HUES48 (cell line): Measurements from ENCODE around the gene BRMS1L.

ENCODE experiments used
- H3K27ac ChIP-seq: one replicate; pipeline ENCODE4 v1.7.0; 2013; ENCODE audit warnings: low read depth, low read length, inconsistent platforms
- H3K27me3 ChIP-seq: 2 replicates; pipeline ENCODE4 v1.6.1; 2013; ENCODE audit warnings: mild to moderate bottlenecking, low read length; ENCODE audit not compliant: control insufficient read depth, insufficient read depth
- H3K36me3 ChIP-seq: 2 replicates; pipeline ENCODE4 v1.6.1; 2013; ENCODE audit warnings: low read length; ENCODE audit not compliant: control insufficient read depth, insufficient read depth
- H3K4me1 ChIP-seq: 2 replicates; pipeline ENCODE4 v1.6.1; 2013; ENCODE audit warnings: mild to moderate bottlenecking, low read length; ENCODE audit not compliant: control insufficient read depth, insufficient read depth
- H3K4me3 ChIP-seq: 2 replicates; pipeline ENCODE4 v1.5.1; 2013; ENCODE audit warnings: mild to moderate bottlenecking, low read depth, low read length
- H3K9ac ChIP-seq: 2 replicates; pipeline ENCODE4 v1.6.1; 2013; ENCODE audit warnings: mild to moderate bottlenecking, low read depth, low read length, moderate library complexity
- H3K9me3 ChIP-seq: 2 replicates; pipeline ENCODE4 v1.6.1; 2013; ENCODE audit warnings: low read length; ENCODE audit not compliant: control insufficient read depth, insufficient read depth

BRMS1L gene

GRCh38 chr14:35849122-35849521, 23.0 kb downstream of the BRMS1L start:
- Histone ChIP-seq H3K27me3 (no peaks in the 10 kb centered on the region), H3K36me3 (0 out of 2 replicates have a peak, but pooled peaks cover 11% of the 10 kb centered on the region), H3K9me3 (no peaks in the 10 kb centered on the region), H3K9ac (no peak overlapping the region), H3K4me1 (no peaks in the 10 kb centered on the region), H3K4me3 (no peak overlapping the region), H3K27ac (no peak overlapping the region)

- Histone ChIP-seq H3K36me3 (0 out of 2 replicates have a peak, but pooled peaks cover 4% of the 10 kb centered on the region), H3K4me1 (no peaks in the 10 kb centered on the region), H3K9me3 (no peaks in the 10 kb centered on the region), H3K4me3 (no peak overlapping the region), H3K27ac (no peak overlapping the region), H3K9ac (no peak overlapping the region), H3K27me3 (no peaks in the 10 kb centered on the region)
These were observed 25.7 kb downstream of the BRMS1L start for GRCh38 chr14:35851823-35852222.

GRCh38 chr14:35853225-35853624, 27.1 kb downstream of the BRMS1L start:
- H3K4me1 ChIP-seq: no peaks in the 10 kb centered on the region
- no peak overlapping the region for H3K9ac ChIP-seq
- H3K36me3 ChIP-seq: 0 out of 2 replicates have a peak, but pooled peaks cover 4% of the 10 kb centered on the region
- no peaks in the 10 kb centered on the region for H3K27me3 ChIP-seq
- H3K4me3 ChIP-seq: no peak overlapping the region
- no peaks in the 10 kb centered on the region for H3K9me3 ChIP-seq
- no peak overlapping the region for H3K27ac ChIP-seq

- Histone ChIP-seq H3K4me3 (no peak overlapping the region), H3K9ac (no peak overlapping the region), H3K4me1 (no peaks in the 10 kb centered on the region), H3K27me3 (no peaks in the 10 kb centered on the region), H3K27ac (no peak overlapping the region), H3K9me3 (no peaks in the 10 kb centered on the region), H3K36me3 (peaks cover 13% of the 10 kb centered on the region; the same call in 1 of the 2 replicates)
These were observed 28.6 kb downstream of the BRMS1L start for GRCh38 chr14:35854696-35855270.

GRCh38 chr14:35855876-35856481, 29.8 kb downstream of the BRMS1L start:
- H3K27me3 ChIP-seq: no peaks in the 10 kb centered on the region
- H3K9ac ChIP-seq: no peak overlapping the region
- peaks cover 11% of the 10 kb centered on the region; the same call in 1 of the 2 replicates for H3K36me3 ChIP-seq
- no peaks in the 10 kb centered on the region for H3K4me1 ChIP-seq
- H3K4me3 ChIP-seq: no peak overlapping the region
- no peak overlapping the region for H3K27ac ChIP-seq
- no peaks in the 10 kb centered on the region for H3K9me3 ChIP-seq

- H3K27me3 ChIP-seq: no peaks in the 10 kb centered on the region
- no peak overlapping the region for H3K27ac ChIP-seq
- no peaks in the 10 kb centered on the region for H3K9me3 ChIP-seq
- H3K4me1 ChIP-seq: no peaks in the 10 kb centered on the region
- H3K4me3 ChIP-seq: no peak overlapping the region
- peaks cover 29% of the 10 kb centered on the region for H3K36me3 ChIP-seq
- no peak overlapping the region for H3K9ac ChIP-seq
These were observed 32.5 kb downstream of the BRMS1L start for GRCh38 chr14:35858521-35859209.

GRCh38 chr14:35861204-35861868, 35.2 kb downstream of the BRMS1L start:
- H3K9ac ChIP-seq: no peak overlapping the region
- no peaks in the 10 kb centered on the region for H3K4me1 ChIP-seq
- H3K4me3 ChIP-seq: no peak overlapping the region
- H3K27me3 ChIP-seq: no peaks in the 10 kb centered on the region
- no peak overlapping the region for H3K27ac ChIP-seq
- no peaks in the 10 kb centered on the region for H3K9me3 ChIP-seq
- peaks cover 49% of the 10 kb centered on the region for H3K36me3 ChIP-seq

GRCh38 chr14:35865611-35866324, 39.6 kb downstream of the BRMS1L start:
- Histone ChIP-seq H3K27me3 (no peaks in the 10 kb centered on the region), H3K27ac (no peak overlapping the region), H3K4me3 (no peak overlapping the region), H3K9me3 (no peaks in the 10 kb centered on the region), H3K36me3 (peaks cover 50% of the 10 kb centered on the region), H3K9ac (no peak overlapping the region), H3K4me1 (no peaks in the 10 kb centered on the region)

- H3K27me3 ChIP-seq: no peaks in the 10 kb centered on the region
- H3K36me3 ChIP-seq: peaks cover 47% of the 10 kb centered on the region
- H3K4me1 ChIP-seq: no peaks in the 10 kb centered on the region
- no peak overlapping the region for H3K27ac ChIP-seq
- no peaks in the 10 kb centered on the region for H3K9me3 ChIP-seq
- no peak overlapping the region for H3K4me3 ChIP-seq
- H3K9ac ChIP-seq: no peak overlapping the region
These were observed 40.6 kb downstream of the BRMS1L start for GRCh38 chr14:35866595-35867279.

GRCh38 chr14:35867280-35867629, 41.1 kb downstream of the BRMS1L start:
- Histone ChIP-seq H3K4me1 (no peaks in the 10 kb centered on the region), H3K4me3 (no peak overlapping the region), H3K9me3 (no peaks in the 10 kb centered on the region), H3K27ac (no peak overlapping the region), H3K36me3 (peaks cover 44% of the 10 kb centered on the region), H3K9ac (no peak overlapping the region), H3K27me3 (no peaks in the 10 kb centered on the region)
